GM23338 (cell line): Measurements from ENCODE around the gene CES2. TPM values are rescaled to one million over a fixed set of nuclear protein-coding genes. Genes with fewer than 3 reads are reported as not detected.

Source experiments
- ATAC-seq: fragments of 200-7000 bp; cut with Tn5 transposase; 3 replicates; pipeline ENCODE4 v1.9.1; 2020
- DNase-seq: peaks from one replicate; pipeline ENCODE4 v3.0.0-alpha.2; 2015; ENCODE audit warnings: low spot score
- H2AFZ ChIP-seq: fragments of 200-600 bp; sonication (generic); 2 replicates; pipeline ENCODE4 v1.8.0; 2016; ENCODE audit warnings: antibody characterized with exemption, mild to moderate bottlenecking, moderate library complexity
- H3F3A ChIP-seq: fragments of 200-600 bp; sonication (generic); replicated peaks from 2 replicates; pipeline ENCODE4 v1.8.0; 2017; ENCODE audit warnings: antibody characterized with exemption, mixed run types, low read depth
- H3K27ac ChIP-seq: fragments of 200-600 bp; sonication (generic); 2 replicates; pipeline ENCODE4 v1.6.1; 2016; ENCODE audit warnings: low read depth
- H3K27me3 ChIP-seq: fragments of 200-600 bp; sonication (generic); 2 replicates; pipeline ENCODE4 v1.8.0; 2016; ENCODE audit warnings: mild to moderate bottlenecking, mixed run types, moderate library complexity; ENCODE audit not compliant: insufficient read depth
- H3K36me3 ChIP-seq: fragments of 200-600 bp; sonication (generic); 2 replicates; pipeline ENCODE4 v1.8.0; 2016; ENCODE audit warnings: mild to moderate bottlenecking; ENCODE audit not compliant: insufficient read depth
- H3K4me1 ChIP-seq: fragments of 200-600 bp; sonication (generic); 2 replicates; pipeline ENCODE4 v1.8.0; 2016; ENCODE audit warnings: mild to moderate bottlenecking, moderate library complexity; ENCODE audit not compliant: insufficient read depth
- H3K4me2 ChIP-seq: fragments of 200-600 bp; sonication (generic); 2 replicates; pipeline ENCODE4 v1.7.1; 2017; ENCODE audit warnings: mixed run types
- H3K4me3 ChIP-seq: fragments of 200-600 bp; sonication (generic); 2 replicates; pipeline ENCODE4 v1.6.1; 2016; ENCODE audit warnings: mixed run types
- H3K79me2 ChIP-seq: fragments of 200-600 bp; sonication (generic); replicated peaks from 2 replicates; pipeline ENCODE4 v1.8.0; 2017; ENCODE audit warnings: mild to moderate bottlenecking; ENCODE audit not compliant: insufficient read depth
- H3K9me2 ChIP-seq: fragments of 200-600 bp; sonication (generic); 2 replicates; pipeline ENCODE4 v1.8.0; 2017; ENCODE audit not compliant: insufficient read depth
- H4K20me1 ChIP-seq: fragments of 200-600 bp; sonication (generic); replicated peaks from 2 replicates; pipeline ENCODE4 v1.8.0; 2017; ENCODE audit warnings: mild to moderate bottlenecking; ENCODE audit not compliant: insufficient read depth
- H3K27ac Mint-ChIP-seq: 2 replicates; pipeline ENCODE4 v1.8.0; 2020; ENCODE audit warnings: inconsistent platforms, mild to moderate bottlenecking, moderate library complexity, mixed read lengths
- H3K27me3 Mint-ChIP-seq: 3 replicates; pipeline ENCODE4 v1.8.0; 2022; ENCODE audit warnings: low read depth, mild to moderate bottlenecking, moderate library complexity, mixed read lengths, inconsistent platforms; ENCODE audit not compliant: insufficient read depth, poor library complexity
- H3K36me3 Mint-ChIP-seq: 3 replicates; pipeline ENCODE4 v1.8.0; 2021; ENCODE audit warnings: low read depth, mild to moderate bottlenecking, inconsistent platforms, moderate library complexity, mixed read lengths
- H3K4me1 Mint-ChIP-seq: 3 replicates; pipeline ENCODE4 v1.8.0; 2020; ENCODE audit warnings: mild to moderate bottlenecking, inconsistent platforms, mixed read lengths
- H3K4me3 Mint-ChIP-seq: 3 replicates; pipeline ENCODE4 v1.8.0; 2021; ENCODE audit warnings: moderate library complexity, mild to moderate bottlenecking, inconsistent platforms, mixed read lengths
- H3K9me3 Mint-ChIP-seq: 3 replicates; pipeline ENCODE4 v1.8.0; 2020; ENCODE audit warnings: moderate library complexity, mild to moderate bottlenecking, inconsistent platforms, mixed read lengths
- CREB1 ChIP-seq: fragments of 250-450 bp; sonication (Bioruptor Pico); IDR thresholded peaks from 2 replicates; pipeline ENCODE4 v1.5.0; 2020; ENCODE audit warnings: low read depth, mild to moderate bottlenecking, moderate library complexity
- EZH2 ChIP-seq: fragments of 200-600 bp; sonication (generic); IDR thresholded peaks from one replicate; pipeline ENCODE4 v1.8.0; 2017; ENCODE audit warnings: antibody characterized with exemption, mild to moderate bottlenecking, low read depth; ENCODE audit not compliant: unreplicated experiment
- EZH2phosphoT487 ChIP-seq: fragments of 200-600 bp; sonication (generic); IDR thresholded peaks from one replicate; pipeline ENCODE4 v1.8.1; 2018; ENCODE audit warnings: antibody characterized with exemption; ENCODE audit not compliant: unreplicated experiment
- JUNB ChIP-seq: IDR thresholded peaks from one replicate; pipeline ENCODE4 v1.6.1; 2016; ENCODE audit warnings: antibody characterized with exemption; ENCODE audit not compliant: unreplicated experiment
- NANOG ChIP-seq: IDR thresholded peaks from 2 replicates; pipeline ENCODE4 v1.6.1; 2016; ENCODE audit warnings: antibody characterized with exemption, borderline replicate concordance
- POLR2AphosphoS5 ChIP-seq: IDR thresholded peaks from 2 replicates; pipeline ENCODE4 v1.6.1; 2016; ENCODE audit warnings: antibody characterized with exemption, low read depth
- STAT1 ChIP-seq: IDR thresholded peaks from one replicate; pipeline ENCODE4 v1.6.1; 2016; ENCODE audit warnings: antibody characterized with exemption; ENCODE audit not compliant: unreplicated experiment
- polyA plus RNA-seq: library from polyadenylated mRNA; unstranded; fragments of >200 nt; fragmentation: Nextera tagmentation; extraction: Ambion mirVana; gene quantifications from 2 replicates; pipeline ENCODE4 v1.2.1, GENCODE V29; 2016
- total RNA-seq: library from RNA; depleted of rRNA; stranded (reverse); fragments of >200 nt; shearing (Covaris generic); gene quantifications from 2 replicates; pipeline ENCODE4 v1.2.3, GENCODE V29; 2014
- TF ChIP-seq, protein P1 (sequence below): IDR thresholded peaks from 2 replicates; pipeline ENCODE4 v1.6.1; 2016; ENCODE audit warnings: antibody characterized with exemption
- TF ChIP-seq, protein P2 (sequence below): IDR thresholded peaks from one replicate; pipeline ENCODE4 v1.6.1; 2018; ENCODE audit warnings: antibody characterized with exemption; ENCODE audit not compliant: unreplicated experiment
- TF ChIP-seq, protein P3 (sequence below): fragments of 250-450 bp; sonication (Bioruptor Pico); IDR thresholded peaks from 2 replicates; pipeline ENCODE4 v1.5.0; 2020; ENCODE audit warnings: mild to moderate bottlenecking, moderate library complexity
- TF ChIP-seq, protein P4 (sequence below), 2 experiments: fragments of 200-600 bp in 1 of 2; sonication (generic) in 1 of 2; conservative IDR thresholded peaks; 2 replicates each; pipeline versions ENCODE4 v1.5.1 to v1.6.1; 2016 to 2017; ENCODE audit warnings: antibody characterized with exemption in 2 of 2, low read depth in 2 of 2, mild to moderate bottlenecking in 2 of 2, moderate library complexity in 1 of 2

Gene CES2
- total and polyA plus RNA-seq, 2 experiments from 2014 or later = 5.0 to 9.3 TPM

DNA sequence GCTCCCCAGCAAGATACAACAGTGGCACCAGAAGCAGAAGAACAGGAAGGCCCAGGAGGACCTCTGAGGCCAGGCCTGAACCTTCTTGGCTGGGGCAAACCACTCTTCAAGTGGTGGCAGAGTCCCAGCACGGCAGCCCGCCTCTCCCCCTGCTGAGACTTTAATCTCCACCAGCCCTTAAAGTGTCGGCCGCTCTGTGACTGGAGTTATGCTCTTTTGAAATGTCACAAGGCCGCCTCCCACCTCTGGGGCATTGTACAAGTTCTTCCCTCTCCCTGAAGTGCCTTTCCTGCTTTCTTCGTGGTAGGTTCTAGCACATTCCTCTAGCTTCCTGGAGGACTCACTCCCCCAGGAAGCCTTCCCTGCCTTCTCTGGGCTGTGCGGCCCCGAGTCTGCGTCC lies 37.7 kb downstream of the CES2 start (continued):
- TF ChIP-seq NANOG = no peak
- TF ChIP-seq JUNB = no peak
- no peak for TF ChIP-seq CREB1 (CRISPR knock-in tag)
- no peak for TF ChIP-seq POLR2AphosphoS5
- TF ChIP-seq EZH2phosphoT487 = no peak
- TF ChIP-seq, protein P1, sequence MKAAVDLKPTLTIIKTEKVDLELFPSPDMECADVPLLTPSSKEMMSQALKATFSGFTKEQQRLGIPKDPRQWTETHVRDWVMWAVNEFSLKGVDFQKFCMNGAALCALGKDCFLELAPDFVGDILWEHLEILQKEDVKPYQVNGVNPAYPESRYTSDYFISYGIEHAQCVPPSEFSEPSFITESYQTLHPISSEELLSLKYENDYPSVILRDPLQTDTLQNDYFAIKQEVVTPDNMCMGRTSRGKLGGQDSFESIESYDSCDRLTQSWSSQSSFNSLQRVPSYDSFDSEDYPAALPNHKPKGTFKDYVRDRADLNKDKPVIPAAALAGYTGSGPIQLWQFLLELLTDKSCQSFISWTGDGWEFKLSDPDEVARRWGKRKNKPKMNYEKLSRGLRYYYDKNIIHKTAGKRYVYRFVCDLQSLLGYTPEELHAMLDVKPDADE = no peak
- TF ChIP-seq, protein P2, sequence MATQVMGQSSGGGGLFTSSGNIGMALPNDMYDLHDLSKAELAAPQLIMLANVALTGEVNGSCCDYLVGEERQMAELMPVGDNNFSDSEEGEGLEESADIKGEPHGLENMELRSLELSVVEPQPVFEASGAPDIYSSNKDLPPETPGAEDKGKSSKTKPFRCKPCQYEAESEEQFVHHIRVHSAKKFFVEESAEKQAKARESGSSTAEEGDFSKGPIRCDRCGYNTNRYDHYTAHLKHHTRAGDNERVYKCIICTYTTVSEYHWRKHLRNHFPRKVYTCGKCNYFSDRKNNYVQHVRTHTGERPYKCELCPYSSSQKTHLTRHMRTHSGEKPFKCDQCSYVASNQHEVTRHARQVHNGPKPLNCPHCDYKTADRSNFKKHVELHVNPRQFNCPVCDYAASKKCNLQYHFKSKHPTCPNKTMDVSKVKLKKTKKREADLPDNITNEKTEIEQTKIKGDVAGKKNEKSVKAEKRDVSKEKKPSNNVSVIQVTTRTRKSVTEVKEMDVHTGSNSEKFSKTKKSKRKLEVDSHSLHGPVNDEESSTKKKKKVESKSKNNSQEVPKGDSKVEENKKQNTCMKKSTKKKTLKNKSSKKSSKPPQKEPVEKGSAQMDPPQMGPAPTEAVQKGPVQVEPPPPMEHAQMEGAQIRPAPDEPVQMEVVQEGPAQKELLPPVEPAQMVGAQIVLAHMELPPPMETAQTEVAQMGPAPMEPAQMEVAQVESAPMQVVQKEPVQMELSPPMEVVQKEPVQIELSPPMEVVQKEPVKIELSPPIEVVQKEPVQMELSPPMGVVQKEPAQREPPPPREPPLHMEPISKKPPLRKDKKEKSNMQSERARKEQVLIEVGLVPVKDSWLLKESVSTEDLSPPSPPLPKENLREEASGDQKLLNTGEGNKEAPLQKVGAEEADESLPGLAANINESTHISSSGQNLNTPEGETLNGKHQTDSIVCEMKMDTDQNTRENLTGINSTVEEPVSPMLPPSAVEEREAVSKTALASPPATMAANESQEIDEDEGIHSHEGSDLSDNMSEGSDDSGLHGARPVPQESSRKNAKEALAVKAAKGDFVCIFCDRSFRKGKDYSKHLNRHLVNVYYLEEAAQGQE = no peak
- no peak for TF ChIP-seq EZH2
- no peak for TF ChIP-seq STAT1

DNA sequence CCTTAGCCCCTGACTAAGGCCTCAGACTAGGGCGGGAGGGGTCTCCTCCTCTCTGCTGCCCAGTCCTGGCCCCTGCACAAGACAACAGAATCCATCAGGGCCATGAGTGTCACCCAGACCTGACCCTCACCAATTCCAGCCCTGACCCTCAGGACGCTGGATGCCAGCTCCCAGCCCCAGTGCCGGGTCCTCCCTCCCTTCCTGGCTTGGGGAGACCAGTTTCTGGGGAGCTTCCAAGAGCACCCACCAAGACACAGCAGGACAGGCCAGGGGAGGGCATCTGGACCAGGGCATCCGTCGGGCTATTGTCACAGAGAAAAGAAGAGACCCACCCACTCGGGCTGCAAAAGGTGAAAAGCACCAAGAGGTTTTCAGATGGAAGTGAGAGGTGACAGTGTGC lies 38.4 kb downstream of the CES2 start:
- H3K4me3 ChIP-seq = no peak overlapping the region
- no peaks in the 10 kb centered on the region for H3K9me2 ChIP-seq
- H3F3A ChIP-seq = no peaks in the 10 kb centered on the region
- no peak overlapping the region for H3K27ac ChIP-seq
- H3K36me3 ChIP-seq = no peaks in the 10 kb centered on the region
- TF ChIP-seq EZH2 = no peak
- no peak for TF ChIP-seq EZH2phosphoT487
- TF ChIP-seq, protein P3, sequence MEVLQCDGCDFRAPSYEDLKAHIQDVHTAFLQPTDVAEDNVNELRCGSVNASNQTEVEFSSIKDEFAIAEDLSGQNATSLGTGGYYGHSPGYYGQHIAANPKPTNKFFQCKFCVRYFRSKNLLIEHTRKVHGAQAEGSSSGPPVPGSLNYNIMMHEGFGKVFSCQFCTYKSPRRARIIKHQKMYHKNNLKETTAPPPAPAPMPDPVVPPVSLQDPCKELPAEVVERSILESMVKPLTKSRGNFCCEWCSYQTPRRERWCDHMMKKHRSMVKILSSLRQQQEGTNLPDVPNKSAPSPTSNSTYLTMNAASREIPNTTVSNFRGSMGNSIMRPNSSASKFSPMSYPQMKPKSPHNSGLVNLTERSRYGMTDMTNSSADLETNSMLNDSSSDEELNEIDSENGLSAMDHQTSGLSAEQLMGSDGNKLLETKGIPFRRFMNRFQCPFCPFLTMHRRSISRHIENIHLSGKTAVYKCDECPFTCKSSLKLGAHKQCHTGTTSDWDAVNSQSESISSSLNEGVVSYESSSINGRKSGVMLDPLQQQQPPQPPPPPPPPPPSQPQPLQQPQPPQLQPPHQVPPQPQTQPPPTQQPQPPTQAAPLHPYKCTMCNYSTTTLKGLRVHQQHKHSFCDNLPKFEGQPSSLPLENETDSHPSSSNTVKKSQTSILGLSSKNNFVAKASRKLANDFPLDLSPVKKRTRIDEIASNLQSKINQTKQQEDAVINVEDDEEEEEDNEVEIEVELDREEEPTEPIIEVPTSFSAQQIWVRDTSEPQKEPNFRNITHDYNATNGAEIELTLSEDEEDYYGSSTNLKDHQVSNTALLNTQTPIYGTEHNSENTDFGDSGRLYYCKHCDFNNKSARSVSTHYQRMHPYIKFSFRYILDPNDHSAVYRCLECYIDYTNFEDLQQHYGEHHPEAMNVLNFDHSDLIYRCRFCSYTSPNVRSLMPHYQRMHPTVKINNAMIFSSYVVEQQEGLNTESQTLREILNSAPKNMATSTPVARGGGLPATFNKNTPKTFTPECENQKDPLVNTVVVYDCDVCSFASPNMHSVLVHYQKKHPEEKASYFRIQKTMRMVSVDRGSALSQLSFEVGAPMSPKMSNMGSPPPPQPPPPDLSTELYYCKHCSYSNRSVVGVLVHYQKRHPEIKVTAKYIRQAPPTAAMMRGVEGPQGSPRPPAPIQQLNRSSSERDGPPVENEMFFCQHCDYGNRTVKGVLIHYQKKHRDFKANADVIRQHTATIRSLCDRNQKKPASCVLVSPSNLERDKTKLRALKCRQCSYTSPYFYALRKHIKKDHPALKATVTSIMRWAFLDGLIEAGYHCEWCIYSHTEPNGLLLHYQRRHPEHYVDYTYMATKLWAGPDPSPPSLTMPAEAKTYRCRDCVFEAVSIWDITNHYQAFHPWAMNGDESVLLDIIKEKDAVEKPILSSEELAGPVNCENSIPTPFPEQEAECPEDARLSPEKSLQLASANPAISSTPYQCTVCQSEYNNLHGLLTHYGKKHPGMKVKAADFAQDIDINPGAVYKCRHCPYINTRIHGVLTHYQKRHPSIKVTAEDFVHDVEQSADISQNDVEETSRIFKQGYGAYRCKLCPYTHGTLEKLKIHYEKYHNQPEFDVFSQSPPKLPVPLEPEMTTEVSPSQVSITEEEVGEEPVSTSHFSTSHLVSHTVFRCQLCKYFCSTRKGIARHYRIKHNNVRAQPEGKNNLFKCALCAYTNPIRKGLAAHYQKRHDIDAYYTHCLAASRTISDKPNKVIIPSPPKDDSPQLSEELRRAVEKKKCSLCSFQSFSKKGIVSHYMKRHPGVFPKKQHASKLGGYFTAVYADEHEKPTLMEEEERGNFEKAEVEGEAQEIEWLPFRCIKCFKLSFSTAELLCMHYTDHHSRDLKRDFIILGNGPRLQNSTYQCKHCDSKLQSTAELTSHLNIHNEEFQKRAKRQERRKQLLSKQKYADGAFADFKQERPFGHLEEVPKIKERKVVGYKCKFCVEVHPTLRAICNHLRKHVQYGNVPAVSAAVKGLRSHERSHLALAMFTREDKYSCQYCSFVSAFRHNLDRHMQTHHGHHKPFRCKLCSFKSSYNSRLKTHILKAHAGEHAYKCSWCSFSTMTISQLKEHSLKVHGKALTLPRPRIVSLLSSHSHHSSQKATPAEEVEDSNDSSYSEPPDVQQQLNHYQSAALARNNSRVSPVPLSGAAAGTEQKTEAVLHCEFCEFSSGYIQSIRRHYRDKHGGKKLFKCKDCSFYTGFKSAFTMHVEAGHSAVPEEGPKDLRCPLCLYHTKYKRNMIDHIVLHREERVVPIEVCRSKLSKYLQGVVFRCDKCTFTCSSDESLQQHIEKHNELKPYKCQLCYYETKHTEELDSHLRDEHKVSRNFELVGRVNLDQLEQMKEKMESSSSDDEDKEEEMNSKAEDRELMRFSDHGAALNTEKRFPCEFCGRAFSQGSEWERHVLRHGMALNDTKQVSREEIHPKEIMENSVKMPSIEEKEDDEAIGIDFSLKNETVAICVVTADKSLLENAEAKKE (CRISPR knock-in tag) = no peak
- TF ChIP-seq, protein P4, sequence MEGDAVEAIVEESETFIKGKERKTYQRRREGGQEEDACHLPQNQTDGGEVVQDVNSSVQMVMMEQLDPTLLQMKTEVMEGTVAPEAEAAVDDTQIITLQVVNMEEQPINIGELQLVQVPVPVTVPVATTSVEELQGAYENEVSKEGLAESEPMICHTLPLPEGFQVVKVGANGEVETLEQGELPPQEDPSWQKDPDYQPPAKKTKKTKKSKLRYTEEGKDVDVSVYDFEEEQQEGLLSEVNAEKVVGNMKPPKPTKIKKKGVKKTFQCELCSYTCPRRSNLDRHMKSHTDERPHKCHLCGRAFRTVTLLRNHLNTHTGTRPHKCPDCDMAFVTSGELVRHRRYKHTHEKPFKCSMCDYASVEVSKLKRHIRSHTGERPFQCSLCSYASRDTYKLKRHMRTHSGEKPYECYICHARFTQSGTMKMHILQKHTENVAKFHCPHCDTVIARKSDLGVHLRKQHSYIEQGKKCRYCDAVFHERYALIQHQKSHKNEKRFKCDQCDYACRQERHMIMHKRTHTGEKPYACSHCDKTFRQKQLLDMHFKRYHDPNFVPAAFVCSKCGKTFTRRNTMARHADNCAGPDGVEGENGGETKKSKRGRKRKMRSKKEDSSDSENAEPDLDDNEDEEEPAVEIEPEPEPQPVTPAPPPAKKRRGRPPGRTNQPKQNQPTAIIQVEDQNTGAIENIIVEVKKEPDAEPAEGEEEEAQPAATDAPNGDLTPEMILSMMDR (conservative IDR thresholded peaks at IDR 0.05; ENCODE audit: low read depth in 2 of 2) = no peak
- TF ChIP-seq NANOG = no peak
- Mint-ChIP-seq H3K27ac (no peak overlapping the region), H3K27me3 (peaks cover 8% of the 10 kb centered on the region), H3K9me3 (no peaks in the 10 kb centered on the region; the same call in 2 of the 3 replicates), H3K4me1 (peaks cover 3% of the 10 kb centered on the region; the same call in 1 of the 3 replicates), H3K4me3 (no peak overlapping the region), H3K36me3 (no peaks in the 10 kb centered on the region)
- H2AFZ ChIP-seq = no peak overlapping the region
- H3K4me2 ChIP-seq = no peak overlapping the region
- no peaks in the 10 kb centered on the region for H4K20me1 ChIP-seq
- no peaks in the 10 kb centered on the region for H3K4me1 ChIP-seq
- DNase-seq = no peak
- H3K27me3 ChIP-seq = no peaks in the 10 kb centered on the region
- H3K79me2 ChIP-seq = no peaks in the 10 kb centered on the region
- ATAC-seq = no peak
